Endodermal cell (in vitro differentiated cells): ENCODE measurements around the gene NOG. TPM values are rescaled to one million over a fixed set of nuclear protein-coding genes. Genes with fewer than 3 reads are reported as not detected.

Experiments
- DNase-seq: peaks from one replicate; pipeline ENCODE4 v3.0.0-alpha.2; 2017
- H3K27ac ChIP-seq: 2 replicates; pipeline ENCODE4 v1.5.1; 2013; ENCODE audit warnings: mild to moderate bottlenecking, low read depth, low read length, moderate library complexity
- H3K27me3 ChIP-seq: 2 replicates; pipeline ENCODE4 v1.6.1; 2013; ENCODE audit warnings: mild to moderate bottlenecking, low read length, moderate library complexity; ENCODE audit not compliant: insufficient read depth, control insufficient read depth, poor library complexity, severe bottlenecking
- H3K36me3 ChIP-seq: 2 replicates; pipeline ENCODE4 v1.7.0; 2013; ENCODE audit warnings: mild to moderate bottlenecking, low read length, moderate library complexity; ENCODE audit not compliant: control insufficient read depth, insufficient read depth
- H3K4me1 ChIP-seq: one replicate; pipeline ENCODE4 v1.7.0; 2013; ENCODE audit warnings: low read length; ENCODE audit not compliant: control insufficient read depth, insufficient read depth
- H3K4me3 ChIP-seq: 2 replicates; pipeline ENCODE4 v1.5.1; 2013; ENCODE audit warnings: mild to moderate bottlenecking, low read length, moderate library complexity
- H3K9ac ChIP-seq: 2 replicates; pipeline ENCODE4 v1.6.1; 2013; ENCODE audit warnings: mild to moderate bottlenecking, low read length, moderate library complexity; ENCODE audit not compliant: poor library complexity, severe bottlenecking; ENCODE audit errors: extremely low read depth
- H3K9me3 ChIP-seq: 2 replicates; pipeline ENCODE4 v1.6.1; 2013; ENCODE audit warnings: mild to moderate bottlenecking, low read length, moderate library complexity; ENCODE audit not compliant: control insufficient read depth
- H3K27ac Mint-ChIP-seq: 2 replicates; pipeline ENCODE4 v1.8.0; 2020; ENCODE audit warnings: mixed read lengths
- H3K27me3 Mint-ChIP-seq: 2 replicates; pipeline ENCODE4 v1.8.0; 2021; ENCODE audit warnings: mild to moderate bottlenecking, mixed read lengths; ENCODE audit not compliant: insufficient read depth
- H3K36me3 Mint-ChIP-seq: 2 replicates; pipeline ENCODE4 v1.8.0; 2020; ENCODE audit warnings: low read depth, mixed read lengths
- H3K4me1 Mint-ChIP-seq: 2 replicates; pipeline ENCODE4 v1.8.0; 2020; ENCODE audit warnings: mixed read lengths
- H3K4me3 Mint-ChIP-seq: 2 replicates; pipeline ENCODE4 v1.8.0; 2020; ENCODE audit warnings: mild to moderate bottlenecking, moderate library complexity, mixed read lengths
- H3K9me3 Mint-ChIP-seq: 2 replicates; pipeline ENCODE4 v1.8.0; 2020; ENCODE audit warnings: mild to moderate bottlenecking, mixed read lengths
- WGBS, 2 experiments: methylation state at CpG; one replicate each; pipeline versions ENCODE4 v1.1.5 to v1.1.7; 2013; ENCODE audit warnings: missing lambda C conversion rate in 2 of 2, mixed read lengths in 1 of 2; ENCODE audit not compliant: insufficient coverage in 1 of 2, insufficient read length in 1 of 2; 5-methylcytosine and 5-hydroxymethylcytosine counted together
- total RNA-seq, 2 donors: library from RNA; stranded (reverse); fragmentation: NEBNext Ultra II Directional in 1 of 2; extraction: Animal tissue kit (Norgen Biotek cat#: 25700) in 1 of 2; gene quantifications; 2 replicates in 1 of 2; 3 replicates in 1 of 2; pipeline ENCODE4 v1.2.1, GENCODE V29; 2021
- TF ChIP-seq, protein P1 (sequence below): fragments of 200-600 bp; sonication (generic); conservative IDR thresholded peaks from 2 replicates; pipeline ENCODE4 v1.5.0; 2021; ENCODE audit warnings: antibody characterized with exemption, mild to moderate bottlenecking

NOG gene
- total RNA-seq, 2 donors from 2014 or later: 2.0 to 6.7 TPM

GRCh38 chr17:56616239-56616638, 22.7 kb downstream of the NOG start:
- Mint-ChIP-seq H3K36me3 (no peaks in the 10 kb centered on the region), H3K4me1 (peaks cover 2% of the 10 kb centered on the region), H3K4me3 (no peak overlapping the region)

GRCh38 chr17:56623383-56623782, 29.9 kb downstream of the NOG start:
- DNase-seq: no peak
- no peaks in the 10 kb centered on the region for H3K4me1 ChIP-seq
- H3K4me3 Mint-ChIP-seq: no peak overlapping the region
- no peak overlapping the region for H3K27ac ChIP-seq
- no peaks in the 10 kb centered on the region for H3K36me3 ChIP-seq
- no peak overlapping the region for H3K27ac Mint-ChIP-seq
- H3K9me3 Mint-ChIP-seq: no peaks in the 10 kb centered on the region
- no peak overlapping the region for H3K4me3 ChIP-seq
- H3K9me3 ChIP-seq: no peaks in the 10 kb centered on the region
- 93 to 97% methylated on average over 1 of the region's 1 CpG for WGBS, 2 experiments
- H3K36me3 Mint-ChIP-seq: no peaks in the 10 kb centered on the region
- TF ChIP-seq, protein P1, sequence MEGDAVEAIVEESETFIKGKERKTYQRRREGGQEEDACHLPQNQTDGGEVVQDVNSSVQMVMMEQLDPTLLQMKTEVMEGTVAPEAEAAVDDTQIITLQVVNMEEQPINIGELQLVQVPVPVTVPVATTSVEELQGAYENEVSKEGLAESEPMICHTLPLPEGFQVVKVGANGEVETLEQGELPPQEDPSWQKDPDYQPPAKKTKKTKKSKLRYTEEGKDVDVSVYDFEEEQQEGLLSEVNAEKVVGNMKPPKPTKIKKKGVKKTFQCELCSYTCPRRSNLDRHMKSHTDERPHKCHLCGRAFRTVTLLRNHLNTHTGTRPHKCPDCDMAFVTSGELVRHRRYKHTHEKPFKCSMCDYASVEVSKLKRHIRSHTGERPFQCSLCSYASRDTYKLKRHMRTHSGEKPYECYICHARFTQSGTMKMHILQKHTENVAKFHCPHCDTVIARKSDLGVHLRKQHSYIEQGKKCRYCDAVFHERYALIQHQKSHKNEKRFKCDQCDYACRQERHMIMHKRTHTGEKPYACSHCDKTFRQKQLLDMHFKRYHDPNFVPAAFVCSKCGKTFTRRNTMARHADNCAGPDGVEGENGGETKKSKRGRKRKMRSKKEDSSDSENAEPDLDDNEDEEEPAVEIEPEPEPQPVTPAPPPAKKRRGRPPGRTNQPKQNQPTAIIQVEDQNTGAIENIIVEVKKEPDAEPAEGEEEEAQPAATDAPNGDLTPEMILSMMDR: no peak
- H3K27me3 ChIP-seq: peaks cover 51% of the 10 kb centered on the region
- peaks cover 68% of the 10 kb centered on the region for H3K27me3 Mint-ChIP-seq
- no peaks in the 10 kb centered on the region for H3K4me1 Mint-ChIP-seq
- no peak overlapping the region for H3K9ac ChIP-seq

More at GRCh38 chr17:56616239-56616638, 22.7 kb downstream of the NOG start:
- Mint-ChIP-seq H3K9me3 (no peaks in the 10 kb centered on the region), H3K27ac (no peak overlapping the region), H3K27me3 (peaks cover 52% of the 10 kb centered on the region)
- Histone ChIP-seq H3K4me1 (no peaks in the 10 kb centered on the region), H3K36me3 (no peaks in the 10 kb centered on the region), H3K9ac (no peak overlapping the region), H3K27me3 (peaks cover 4% of the 10 kb centered on the region), H3K4me3 (no peak overlapping the region), H3K27ac (no peak overlapping the region), H3K9me3 (no peaks in the 10 kb centered on the region)
- 92 to 96% methylated on average over 2 of the region's 2 CpGs for WGBS, 2 experiments
- DNase-seq: no peak
- TF ChIP-seq, protein P1: no peak

GRCh38 chr17:56624309-56624708, 30.8 kb downstream of the NOG start:
- peaks cover 71% of the 10 kb centered on the region for H3K27me3 Mint-ChIP-seq
- no peak overlapping the region for H3K27ac Mint-ChIP-seq
- Histone ChIP-seq H3K4me1 (no peaks in the 10 kb centered on the region), H3K36me3 (no peaks in the 10 kb centered on the region), H3K9ac (no peak overlapping the region), H3K27ac (no peak overlapping the region), H3K4me3 (no peak overlapping the region), H3K9me3 (no peaks in the 10 kb centered on the region), H3K27me3 (peaks cover 56% of the 10 kb centered on the region)
- no peak for DNase-seq
- H3K9me3 Mint-ChIP-seq: no peaks in the 10 kb centered on the region
- H3K4me1 Mint-ChIP-seq: no peaks in the 10 kb centered on the region
- H3K36me3 Mint-ChIP-seq: no peaks in the 10 kb centered on the region
- TF ChIP-seq, protein P1: no peak
- 83 to 89% methylated on average over 1 to 2 of the region's 2 CpGs for WGBS, 2 experiments
- H3K4me3 Mint-ChIP-seq: no peak overlapping the region
